ENCODE measurements around the gene PRKACG. TPM values are rescaled to one million over a fixed set of nuclear protein-coding genes. Genes with fewer than 3 reads are reported as not detected.

The PRKACG gene
- total and polyA plus RNA-seq, 2 of the 8 experiments (the other 6 are each of a cell fraction or from before 2014, with no cell fraction given): not detected

GRCh38 chr9:68974431-68974830 lies 39.5 kb downstream of the PRKACG start (continued):
- TF ChIP-seq CHD7 (IDR thresholded peaks at IDR 0.05; ENCODE audit: insufficient replicate concordance, low read length) (no peak), BRCA1 (IDR thresholded peaks at IDR 0.05; ENCODE audit: low read depth, low read length) (no peak)

All from H1 (cell line).